K562 (cell line): ENCODE measurements around the gene MET. TPM values are rescaled to one million over a fixed set of nuclear protein-coding genes. Genes with fewer than 3 reads are reported as not detected.

ENCODE experiments used
- ATAC-seq: fragments of 200-7000 bp; cut with Tn5 transposase; 3 replicates; pipeline ENCODE4 v1.9.1; 2020; ENCODE audit warnings: moderate library complexity
- BruUV-seq: library from RNA; stranded (reverse); fragments of 400-500 nt; replicated peaks from 2 replicates; lab custom pipeline; 2021; lab: Mats Ljungman, UMichigan
- CTCF ChIA-PET: fragments of 300-600 bp; formaldehyde crosslinking; extraction: SDS; loops from one replicate; lab custom pipeline; 2021; ENCODE audit warnings: low intra/inter-chr PET ratio; lab: Yijun Ruan, JAX
- POLR2A ChIA-PET: fragments of 300-600, 350-650 bp; sonication (Branson Sonifier 250); formaldehyde crosslinking; extraction: SDS; loops from one replicate; lab custom pipeline; 2021; ENCODE audit warnings: antibody characterized with exemption, inconsistent platforms; lab: Yijun Ruan, JAX
- DNase-seq, 4 experiments: peaks; one replicate each; pipeline versions ENCODE4 v3.0.0 to v3.0.0-alpha.2; 2011 to 2018; ENCODE audit warnings: low spot score in 3 of 4, mixed read lengths in 3 of 4; ENCODE audit errors: extremely low read depth in 1 of 4
- FAIRE-seq: peaks from 2 replicates; lab custom pipeline; 2011; peaks lifted over from hg19 to GRCh38; lab: Jason Lieb, UNC
- H2AFZ ChIP-seq: 2 replicates; pipeline ENCODE4 v1.6.0; 2011; ENCODE audit warnings: low read depth, low read length, control low read depth, inconsistent platforms
- H3K27ac ChIP-seq: fragments of 200-600 bp; 3 replicates; pipeline ENCODE4 v1.8.0; 2011; ENCODE audit warnings: low read depth, mild to moderate bottlenecking, control low read depth, inconsistent platforms, low read length, moderate library complexity, mixed read lengths; ENCODE audit errors: extremely low read depth
- H3K27me3 ChIP-seq, 2 experiments: fragments of 300-600 bp in 1 of 2; 2 replicates in 1 of 2; 3 replicates in 1 of 2; pipeline versions ENCODE4 v1.6.0 to v1.8.0; 2011; ENCODE audit warnings: inconsistent platforms in 2 of 2, low read length in 2 of 2, mild to moderate bottlenecking in 1 of 2, mixed read lengths in 1 of 2, moderate library complexity in 1 of 2; ENCODE audit not compliant: control insufficient read depth in 2 of 2, insufficient read depth in 2 of 2
- H3K36me3 ChIP-seq: fragments of 300-600 bp; 3 replicates; pipeline ENCODE4 v1.8.0; 2011; ENCODE audit warnings: mild to moderate bottlenecking, low read length, inconsistent platforms; ENCODE audit not compliant: control insufficient read depth, insufficient read depth
- H3K4me1 ChIP-seq, 2 experiments: fragments of 200-600 bp in 1 of 2; replicated peaks in 1 of 2; 2 replicates in 1 of 2; 3 replicates in 1 of 2; pipeline versions ENCODE4 v1.5.1 to v1.8.0; 2011; ENCODE audit warnings: inconsistent platforms in 2 of 2, low read length in 2 of 2, mild to moderate bottlenecking in 1 of 2, mixed read lengths in 1 of 2, moderate library complexity in 1 of 2; ENCODE audit not compliant: control insufficient read depth in 2 of 2, insufficient read depth in 2 of 2
- H3K4me2 ChIP-seq: 2 replicates; pipeline ENCODE4 v1.6.1; 2011; ENCODE audit warnings: low read length, control low read depth, inconsistent platforms, mixed read lengths; ENCODE audit not compliant: insufficient read depth
- H3K4me3 ChIP-seq: fragments of 200-600 bp; sonication (generic), shearing (Covaris generic); 2 replicates; pipeline ENCODE4 v1.5.1; 2016; ENCODE audit warnings: control low read depth, inconsistent platforms
- H3K79me2 ChIP-seq: fragments of 200-600 bp; 3 replicates; pipeline ENCODE4 v1.8.0; 2011; ENCODE audit warnings: low read length, inconsistent platforms; ENCODE audit not compliant: control insufficient read depth, insufficient read depth
- H3K9ac ChIP-seq, 2 experiments: 2 replicates each; pipeline versions ENCODE4 v1.6.0 to v1.6.1; 2011; ENCODE audit warnings: low read depth in 2 of 2, low read length in 2 of 2, control low read depth in 1 of 2, inconsistent platforms in 1 of 2, mild to moderate bottlenecking in 1 of 2, mixed read lengths in 1 of 2; ENCODE audit not compliant: insufficient read depth in 1 of 2
- H3K9me1 ChIP-seq: one replicate; pipeline ENCODE4 v1.6.0; 2011; ENCODE audit warnings: inconsistent platforms, mild to moderate bottlenecking, low read length, moderate library complexity; ENCODE audit not compliant: control insufficient read depth, insufficient read depth
- H3K9me3 ChIP-seq: replicated peaks from 2 replicates; pipeline ENCODE4 v1.5.1; 2011; ENCODE audit warnings: low read depth, low read length, inconsistent platforms; ENCODE audit not compliant: control insufficient read depth, insufficient read depth
- H4K20me1 ChIP-seq: replicated peaks from 2 replicates; pipeline ENCODE4 v1.6.1; 2011; ENCODE audit warnings: low read length, inconsistent platforms, mixed read lengths; ENCODE audit not compliant: control insufficient read depth, insufficient read depth
- DPF2 ChIP-seq: fragments of 450-650 bp; IDR thresholded peaks from 2 replicates; pipeline ENCODE4 v1.6.1; 2016
- ELF1 ChIP-seq: fragments of 200-800 bp; sonication (Bioruptor generic); IDR thresholded peaks from 2 replicates; pipeline ENCODE4 v1.6.1; 2016; ENCODE audit warnings: missing genetic modification characterization, missing compliant biosample characterization
- ETS2 ChIP-seq: IDR thresholded peaks from 2 replicates; pipeline ENCODE4 v1.6.1; 2016; ENCODE audit warnings: borderline replicate concordance, missing genetic modification characterization, mild to moderate bottlenecking, moderate library complexity, missing compliant biosample characterization; ENCODE audit not compliant: poor library complexity, severe bottlenecking
- KAT8 ChIP-seq: fragments of 450-650 bp; IDR thresholded peaks from 2 replicates; pipeline ENCODE4 v1.6.1; 2016; ENCODE audit warnings: low read depth, mild to moderate bottlenecking
- NR3C1 ChIP-seq: sonication (generic); formaldehyde crosslinking; IDR thresholded peaks from 2 replicates; pipeline ENCODE4 v1.8.1; 2022; ENCODE audit warnings: missing genetic modification reagents
- TEAD4 ChIP-seq, 2 experiments: sonication (generic) in 1 of 2; formaldehyde crosslinking in 1 of 2; IDR thresholded peaks; 2 replicates each; pipeline versions ENCODE4 v1.6.1 to v1.8.0; 2012 to 2022; ENCODE audit warnings: borderline replicate concordance in 1 of 2, inconsistent platforms in 1 of 2, low read length in 1 of 2, mild to moderate bottlenecking in 1 of 2, missing genetic modification reagents in 1 of 2
- ZNF583 ChIP-seq: fragments of 250-450 bp; sonication (Bioruptor Pico); IDR thresholded peaks from 2 replicates; pipeline ENCODE4 v1.4.0; 2020
- ZNF699 ChIP-seq: fragments of 250-450 bp; sonication (Bioruptor Pico); IDR thresholded peaks from 2 replicates; pipeline ENCODE4 v1.8.0; 2021; ENCODE audit warnings: mild to moderate bottlenecking, moderate library complexity; ENCODE audit not compliant: insufficient replicate concordance
- WGBS: fragments of 100-300 bp; shearing (Covaris generic); methylation state at CpG from one replicate; pipeline ENCODE4 v1.1.6; 2016; ENCODE audit warnings: low coverage, mixed read lengths; ENCODE audit not compliant: insufficient coverage; ENCODE audit errors: missing lambda C conversion rate; 5-methylcytosine and 5-hydroxymethylcytosine counted together
- in situ Hi-C: fragments of 300-500 bp; cut with MboI; formaldehyde crosslinking; loops from 4 replicates; pipeline ENCODE4 v1.15.0; 2018; ENCODE audit warnings: inconsistent platforms, mixed read lengths
- intact Hi-C: fragments of 100-400 bp; cut with micrococcal nuclease; formaldehyde crosslinking; loops from 2 replicates; pipeline ENCODE4 v1.14.2; 2022
- polyA plus RNA-seq, 8 experiments: library from polyadenylated mRNA; depleted of rRNA in 4 of 8; stranded (reverse) in 5 of 8; unstranded in 3 of 8; fragments of >200 nt; fragmentation: Nextera tagmentation in 2 of 8; fragmentation: Illumina TruSeq in 1 of 8; extraction: Ambion mirVana in 2 of 8; extraction: Trizol in 1 of 8; gene quantifications; 2 replicates each; pipeline versions ENCODE4 v1.2.1 to v1.2.3, GENCODE V29; 2011 to 2014; ENCODE audit warnings: inconsistent platforms in 1 of 8, missing spikeins in 1 of 8
- total RNA-seq, 7 experiments: library from RNA; depleted of rRNA in 6 of 7; stranded (reverse); fragments of >200 nt in 6 of 7; fragmentation: Illumina TruSeq in 2 of 7; extraction: Trizol in 2 of 7; gene quantifications; 2 replicates each; pipeline versions ENCODE4 v1.2.1 to v1.2.3, GENCODE V29; 2011 to 2021; ENCODE audit warnings: low replicate concordance in 1 of 7

Gene MET
- total and polyA plus RNA-seq, 9 of the 15 experiments (the other 6 are each of a cell fraction or from before 2014, with no cell fraction given) = 0.84 to 2.4 (median 1.1) TPM

DNA sequence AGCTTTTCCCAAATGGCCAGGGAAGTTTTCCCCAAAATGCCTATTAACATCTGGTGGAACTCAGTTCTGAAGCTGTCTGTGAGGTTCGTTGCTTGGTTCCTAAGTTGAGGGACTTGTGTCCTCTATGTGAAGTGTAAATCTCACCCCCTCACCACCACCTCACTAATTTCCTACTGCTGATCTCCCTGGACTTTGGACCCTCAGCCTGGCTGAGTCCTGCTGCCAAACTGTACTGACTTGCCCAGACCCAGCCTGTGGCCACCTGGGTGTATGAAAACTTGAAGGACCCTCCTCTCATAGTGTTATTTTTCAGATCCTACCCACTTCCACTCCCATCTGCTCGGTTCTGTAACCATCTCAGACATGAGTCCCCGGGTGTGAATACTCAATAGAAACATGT is 94.9 kb downstream of the MET start (continued):
- no peak for TF ChIP-seq ELF1 (tag)

DNA sequence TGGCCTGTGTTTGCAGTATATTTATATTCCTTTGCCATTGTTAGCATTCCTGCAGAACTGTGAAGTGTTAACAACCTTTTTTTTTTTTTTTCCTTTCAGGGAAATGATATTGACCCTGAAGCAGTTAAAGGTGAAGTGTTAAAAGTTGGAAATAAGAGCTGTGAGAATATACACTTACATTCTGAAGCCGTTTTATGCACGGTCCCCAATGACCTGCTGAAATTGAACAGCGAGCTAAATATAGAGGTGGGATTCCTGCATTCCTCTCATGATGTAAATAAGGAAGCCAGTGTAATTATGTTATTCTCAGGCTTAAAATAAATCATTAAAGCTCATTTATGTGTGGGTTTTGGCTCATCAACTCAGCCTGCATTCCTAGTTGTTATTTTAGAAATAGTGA is 97.5 kb downstream of the MET start:
- Histone ChIP-seq H3K9ac (no peak overlapping the region), H4K20me1 (no peaks in the 10 kb centered on the region), H3K79me2 (no peaks in the 10 kb centered on the region), H3K27me3 (peaks cover 0 to 7% of the 10 kb centered on the region in 2 experiments; a peak in 1 of 5 replicates), H3K9me3 (no peaks in the 10 kb centered on the region), H3K27ac (no peak overlapping the region), H3K4me2 (no peak overlapping the region), H3K4me1 (no peaks in the 10 kb centered on the region), H3K36me3 (no peaks in the 10 kb centered on the region), H3K9me1 (no peaks in the 10 kb centered on the region), H3K4me3 (no peak overlapping the region), H2AFZ (no peak overlapping the region)
- no TSS peak for BruUV-seq
- no peak for FAIRE-seq
- ChIA-PET POLR2A (no interaction called here), CTCF (no interaction called here)
- WGBS = 1% methylated on average over 3 of the region's 3 CpGs
- no peak for ATAC-seq
- in situ Hi-C loops = no loop called here
- no peak for TF ChIP-seq ZNF583 (CRISPR knock-in tag)
- TF ChIP-seq ZNF699 = no peak
- no peak for TF ChIP-seq NR3C1
- no peak for TF ChIP-seq TEAD4 (IDR thresholded peaks at IDR 0.05; ENCODE audit: low read length)
- no peak for TF ChIP-seq TEAD4 (CRISPR knock-in tag; IDR thresholded peaks at IDR 0.05; ENCODE audit: borderline replicate concordance)
- no peak for TF ChIP-seq KAT8
- no peak for TF ChIP-seq ETS2 (tag)
- no peak for TF ChIP-seq DPF2
- intact Hi-C loops = no loop called here
- DNase-seq = no peak
